GM12878 (cell line): ENCODE measurements around the gene NOL3.

Experiments
- NR2C2 ChIP-seq: IDR thresholded peaks from 2 replicates; pipeline ENCODE4 v1.6.1; 2011; ENCODE audit warnings: borderline replicate concordance, low read depth; ENCODE audit not compliant: control insufficient read depth, insufficient read length
- POLR2AphosphoS5 ChIP-seq: IDR thresholded peaks from 2 replicates; pipeline ENCODE4 v1.6.1; 2011; ENCODE audit warnings: mild to moderate bottlenecking, low read length, inconsistent platforms
- SIN3A ChIP-seq: IDR thresholded peaks from 2 replicates; pipeline ENCODE4 v1.6.1; 2012; ENCODE audit warnings: low read depth, low read length, improper control_type of control experiment

- TF ChIP-seq POLR2AphosphoS5 (peak; percentile 82; the same call in 1 of the 2 replicates), SIN3A (no peak), NR2C2 (no peak)
These were observed 11.4 kb upstream of the NOL3 start for GRCh38 chr16:67158637-67159600.
